Lung (tissue), 12 donors: ENCODE measurements around the gene SLC38A6. TPM values are rescaled to one million over a fixed set of nuclear protein-coding genes. Genes with fewer than 3 reads are reported as not detected.

Source experiments
- ATAC-seq: fragments of 200-7000 bp; cut with Tn5 transposase; one replicate; pipeline ENCODE4 v1.9.1; 2020; ENCODE audit warnings: moderate number of reproducible peaks; ENCODE audit not compliant: insufficient read depth, low FRiP score
- DNase-seq, 3 donors: peaks; one replicate each; pipeline ENCODE4 v3.0.0-alpha.2; 2013 to 2017
- H3K27ac ChIP-seq, 2 donors: one replicate each; pipeline ENCODE4 v1.5.1; 2013; ENCODE audit warnings: mild to moderate bottlenecking in 2 of 2, moderate library complexity in 2 of 2, control low read depth in 1 of 2, inconsistent platforms in 1 of 2, low read depth in 1 of 2, low read length in 1 of 2
- H3K27me3 ChIP-seq, 3 donors: one replicate each; pipeline ENCODE4 v1.5.1; 2013; ENCODE audit warnings: low read length in 2 of 3; ENCODE audit not compliant: control insufficient read depth in 3 of 3, insufficient read depth in 3 of 3
- H3K36me3 ChIP-seq, 4 donors: one replicate each; pipeline ENCODE4 v1.5.1; 2013; ENCODE audit warnings: low read length in 4 of 4, mild to moderate bottlenecking in 1 of 4, moderate library complexity in 1 of 4; ENCODE audit not compliant: control insufficient read depth in 4 of 4, insufficient read depth in 4 of 4
- H3K4me1 ChIP-seq, 5 donors: one replicate each; pipeline ENCODE4 v1.5.1; 2013; ENCODE audit warnings: low read length in 5 of 5, mild to moderate bottlenecking in 2 of 5, moderate library complexity in 1 of 5; ENCODE audit not compliant: control insufficient read depth in 5 of 5, insufficient read depth in 5 of 5
- H3K4me3 ChIP-seq: one replicate; pipeline ENCODE4 v1.5.1; 2013; ENCODE audit warnings: mild to moderate bottlenecking, control low read depth, moderate library complexity
- H3K9ac ChIP-seq, 2 donors: one replicate each; pipeline ENCODE4 v1.5.1; 2013; ENCODE audit warnings: low read length in 2 of 2, control low read depth in 1 of 2; ENCODE audit not compliant: insufficient read depth in 1 of 2
- H3K9me3 ChIP-seq, 4 donors: one replicate each; pipeline ENCODE4 v1.5.1; 2013; ENCODE audit warnings: low read length in 3 of 4, mild to moderate bottlenecking in 1 of 4, moderate library complexity in 1 of 4; ENCODE audit not compliant: control insufficient read depth in 4 of 4, insufficient read depth in 3 of 4
- WGBS, 2 donors: extraction: QIAGEN DNeasy Blood & Tissue Kit; methylation state at CpG; one replicate each; pipeline ENCODE4 v1.1.7; 2013; 5-methylcytosine and 5-hydroxymethylcytosine counted together
- polyA plus RNA-seq, 2 donors: library from polyadenylated mRNA; stranded (reverse); fragments of 200-250 nt; gene quantifications; one replicate each; pipeline ENCODE4 v1.2.1, GENCODE V29; 2013
- total RNA-seq, 2 donors: library from RNA; depleted of rRNA in 1 of 2; stranded (reverse); fragments of >200 nt in 1 of 2; gene quantifications; one replicate each; pipeline ENCODE4 v1.2.1, GENCODE V29; 2014 to 2021
- TF ChIP-seq, protein P1 (sequence below): IDR thresholded peaks from 2 replicates; pipeline ENCODE4 v1.5.1; 2012; ENCODE audit warnings: mild to moderate bottlenecking; ENCODE audit errors: control extremely low read depth, extremely low read depth
- donor health status: control.
- donor health status: control.
- donor health status: Bipolar disorder and iron deficiency.
- donor health status: healthy.
- donor health status: DM: yes; HTN: yes; CAD: no.

The SLC38A6 gene
- total and polyA plus RNA-seq, 4 donors = 10.0 to 62.4 (median 25.0) TPM

DNA sequence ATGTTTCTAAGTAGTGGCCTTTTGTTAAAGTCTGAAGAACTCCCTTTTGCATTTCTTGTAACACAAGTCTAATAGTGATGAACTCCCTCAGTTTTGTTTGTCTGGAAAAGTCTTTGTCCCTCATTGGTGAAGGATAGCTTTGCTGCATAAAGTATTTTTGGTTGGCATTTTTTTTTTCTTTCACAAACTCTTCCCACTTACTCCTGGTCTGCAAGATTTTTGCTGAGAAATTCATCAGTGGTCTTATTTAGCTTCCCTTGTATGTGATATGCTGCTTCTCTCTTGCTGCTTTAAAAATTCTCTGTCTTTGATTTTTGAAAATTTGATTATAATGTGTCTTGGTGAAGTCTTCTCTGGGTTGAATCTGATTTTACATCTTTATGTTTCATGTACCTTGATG, 22.9 kb upstream of the SLC38A6 start:
- Histone ChIP-seq H3K9me3 (peaks cover 0 to 16% (median 8%) of the 10 kb centered on the region in 4 donors), H3K27ac (no peak overlapping the region), H3K36me3 (peaks cover 0 to 4% (median 0%) of the 10 kb centered on the region in 4 donors), H3K4me1 (no peaks in the 10 kb centered on the region), H3K4me3 (no peak overlapping the region), H3K9ac (no peak overlapping the region), H3K27me3 (no peaks in the 10 kb centered on the region)
- no peak for DNase-seq
- TF ChIP-seq, protein P1, sequence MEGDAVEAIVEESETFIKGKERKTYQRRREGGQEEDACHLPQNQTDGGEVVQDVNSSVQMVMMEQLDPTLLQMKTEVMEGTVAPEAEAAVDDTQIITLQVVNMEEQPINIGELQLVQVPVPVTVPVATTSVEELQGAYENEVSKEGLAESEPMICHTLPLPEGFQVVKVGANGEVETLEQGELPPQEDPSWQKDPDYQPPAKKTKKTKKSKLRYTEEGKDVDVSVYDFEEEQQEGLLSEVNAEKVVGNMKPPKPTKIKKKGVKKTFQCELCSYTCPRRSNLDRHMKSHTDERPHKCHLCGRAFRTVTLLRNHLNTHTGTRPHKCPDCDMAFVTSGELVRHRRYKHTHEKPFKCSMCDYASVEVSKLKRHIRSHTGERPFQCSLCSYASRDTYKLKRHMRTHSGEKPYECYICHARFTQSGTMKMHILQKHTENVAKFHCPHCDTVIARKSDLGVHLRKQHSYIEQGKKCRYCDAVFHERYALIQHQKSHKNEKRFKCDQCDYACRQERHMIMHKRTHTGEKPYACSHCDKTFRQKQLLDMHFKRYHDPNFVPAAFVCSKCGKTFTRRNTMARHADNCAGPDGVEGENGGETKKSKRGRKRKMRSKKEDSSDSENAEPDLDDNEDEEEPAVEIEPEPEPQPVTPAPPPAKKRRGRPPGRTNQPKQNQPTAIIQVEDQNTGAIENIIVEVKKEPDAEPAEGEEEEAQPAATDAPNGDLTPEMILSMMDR = no peak
- no peak for ATAC-seq

DNA sequence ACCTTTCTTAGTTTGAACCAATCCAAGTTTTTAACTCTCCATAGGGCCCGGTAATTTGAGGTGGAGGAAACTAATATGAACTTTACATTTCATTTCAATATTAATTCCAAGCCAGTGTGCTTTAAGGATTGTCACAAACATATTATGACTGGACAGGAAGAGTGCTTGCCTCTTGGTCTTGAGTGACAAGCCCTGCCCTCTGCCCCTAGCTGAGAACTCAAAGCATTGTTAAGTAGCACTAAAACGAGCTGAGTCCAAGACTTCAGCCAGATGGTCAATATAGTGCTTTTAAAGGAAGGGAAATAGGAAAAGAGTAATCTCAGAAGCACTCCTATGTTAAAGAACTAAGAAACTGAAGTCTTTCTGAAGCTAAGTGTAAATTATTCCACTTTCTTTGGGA, 17.3 kb upstream of the SLC38A6 start:
- DNase-seq (no peak), ATAC-seq (no peak)
- Histone ChIP-seq H3K4me1 (peaks cover 0 to 12% (median 4%) of the 10 kb centered on the region in 5 donors), H3K36me3 (no peaks in the 10 kb centered on the region), H3K9me3 (peaks cover 0 to 5% (median 2%) of the 10 kb centered on the region in 4 donors), H3K27ac (no peak overlapping the region), H3K4me3 (no peak overlapping the region), H3K27me3 (no peaks in the 10 kb centered on the region), H3K9ac (no peak overlapping the region)
- TF ChIP-seq, protein P1 = no peak
- WGBS, 2 donors = 61 to 71% methylated on average over 2 of the region's 2 CpGs

DNA sequence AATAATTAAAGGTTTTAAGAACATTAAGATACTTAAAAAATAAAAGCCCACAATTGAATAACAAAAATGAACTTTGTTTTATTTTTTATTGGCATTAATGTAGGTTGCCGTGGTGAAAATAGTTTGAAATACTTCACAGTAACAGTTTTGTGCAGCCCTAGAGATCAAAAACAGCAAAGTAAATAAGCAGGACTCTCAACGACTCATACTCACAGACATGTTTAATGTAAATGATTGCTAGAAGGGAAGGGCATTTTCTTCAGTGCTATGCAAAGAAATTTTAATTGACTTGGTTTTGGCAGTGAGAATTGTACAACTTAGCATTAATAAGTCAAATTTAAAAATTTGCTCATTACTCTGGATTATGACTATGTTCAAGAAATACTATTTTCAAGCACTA, 16.1 kb upstream of the SLC38A6 start:
- H3K9me3 ChIP-seq = no peaks in the 10 kb centered on the region
- H3K27me3 ChIP-seq = no peaks in the 10 kb centered on the region
- H3K4me3 ChIP-seq = no peak overlapping the region
- no peaks in the 10 kb centered on the region for H3K36me3 ChIP-seq
- 54 to 88% methylated on average over 2 of the region's 2 CpGs for WGBS, 2 donors
- no peak overlapping the region for H3K27ac ChIP-seq
- no peak overlapping the region for H3K9ac ChIP-seq
- TF ChIP-seq, protein P1 = no peak
- peaks cover 0 to 12% (median 4%) of the 10 kb centered on the region in 5 donors for H3K4me1 ChIP-seq
- ATAC-seq (no peak), DNase-seq (peak in 1 of 3 donors; percentile 47)

DNA sequence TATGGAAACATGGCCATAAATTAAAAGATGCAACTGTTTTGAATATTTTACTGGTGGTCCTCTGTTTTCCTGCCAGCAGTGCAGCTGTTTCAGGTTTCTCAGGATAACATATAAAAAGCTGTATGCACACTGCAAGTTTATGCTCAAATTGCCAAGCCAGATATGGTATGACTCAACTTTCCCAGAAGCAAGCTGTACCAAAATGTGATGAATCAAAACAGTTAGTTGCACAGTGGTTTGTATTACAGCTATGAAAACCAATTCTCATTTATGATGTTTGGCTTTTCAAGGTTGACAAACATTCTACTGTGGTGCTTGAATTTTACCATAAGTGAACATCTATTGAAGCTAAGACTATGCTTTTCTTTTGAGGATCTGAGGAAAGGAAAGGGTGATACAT, 15.6 kb upstream of the SLC38A6 start:
- DNase-seq (peak in 2 of 3 donors; percentile 47 to 58), ATAC-seq (no peak)
- H3K36me3 ChIP-seq = no peaks in the 10 kb centered on the region
- TF ChIP-seq, protein P1 = no peak
- no peaks in the 10 kb centered on the region for H3K9me3 ChIP-seq
- no peak overlapping the region for H3K27ac ChIP-seq
- no peaks in the 10 kb centered on the region for H3K27me3 ChIP-seq
- H3K9ac ChIP-seq = no peak overlapping the region
- peaks cover 0 to 12% (median 4%) of the 10 kb centered on the region in 5 donors for H3K4me1 ChIP-seq
- no peak overlapping the region for H3K4me3 ChIP-seq
